Breast epithelium (tissue), 4 donors: ENCODE measurements around the gene TMX2. TPM values are rescaled to one million over a fixed set of nuclear protein-coding genes. Genes with fewer than 3 reads are reported as not detected.

Experiments
- DNase-seq, 2 donors: peaks; one replicate each; pipeline ENCODE4 v3.0.0-alpha.2; 2019; ENCODE audit warnings: low spot score in 2 of 2
- H3K27ac ChIP-seq, 2 donors: fragments of 200-600 bp; sonication (generic) in 1 of 2; one replicate each; pipeline ENCODE4 v1.5.1; 2016 to 2019; ENCODE audit warnings: mild to moderate bottlenecking in 1 of 2
- H3K27me3 ChIP-seq, 2 donors: fragments of 200-600 bp; sonication (generic) in 1 of 2; one replicate each; pipeline versions ENCODE4 v1.5.1 to v1.6.0; 2017 to 2019; ENCODE audit warnings: control low read depth in 1 of 2, mild to moderate bottlenecking in 1 of 2
- H3K36me3 ChIP-seq: fragments of 200-600 bp; one replicate; pipeline ENCODE4 v1.5.1; 2019
- H3K4me1 ChIP-seq, 2 donors: fragments of 200-600 bp; sonication (generic); one replicate each; pipeline ENCODE4 v1.5.1; 2016 to 2019; ENCODE audit warnings: control low read depth in 1 of 2
- H3K4me3 ChIP-seq, 3 donors: fragments of 200-600 bp; sonication (generic); 1 replicate in 2 of 3; 2 replicates in 1 of 3; pipeline ENCODE4 v1.5.1; 2016 to 2019; ENCODE audit warnings: mild to moderate bottlenecking in 3 of 3, moderate library complexity in 2 of 3
- H3K9me3 ChIP-seq, 2 donors: fragments of 200-600 bp; sonication (generic) in 1 of 2; one replicate each; pipeline ENCODE4 v1.5.1; 2016 to 2019; ENCODE audit warnings: control low read depth in 1 of 2
- CTCF ChIP-seq, 3 donors: fragments of 450-650 bp; IDR thresholded peaks; one replicate each; pipeline ENCODE4 v1.5.1; 2016 to 2017; ENCODE audit warnings: antibody characterized with exemption in 3 of 3, mild to moderate bottlenecking in 3 of 3, moderate library complexity in 3 of 3
- POLR2A ChIP-seq: fragments of 450-650 bp; IDR thresholded peaks from one replicate; pipeline ENCODE4 v1.6.1; 2016; ENCODE audit warnings: antibody characterized with exemption, mild to moderate bottlenecking, moderate library complexity
- POLR2AphosphoS5 ChIP-seq, 3 donors: sonication (generic); formaldehyde crosslinking; IDR thresholded peaks; one replicate each; pipeline ENCODE4 v1.6.1; 2017; ENCODE audit warnings: antibody characterized with exemption in 3 of 3
- intact Hi-C: fragments of 100-400 bp; cut with DNase I; formaldehyde crosslinking; loops from one replicate; pipeline ENCODE4 v1.15.1; 2023; ENCODE audit warnings: low total_unique reads
- total RNA-seq, 3 donors: library from RNA; depleted of rRNA; stranded (reverse); fragments of >200 nt; gene quantifications; one replicate each; pipeline ENCODE4 v1.1.0, GENCODE V29; 2016

Gene TMX2
- total RNA-seq = 10 to 100 TPM; 45.8 to 80.1 (median 66.2) TPM

DNA sequence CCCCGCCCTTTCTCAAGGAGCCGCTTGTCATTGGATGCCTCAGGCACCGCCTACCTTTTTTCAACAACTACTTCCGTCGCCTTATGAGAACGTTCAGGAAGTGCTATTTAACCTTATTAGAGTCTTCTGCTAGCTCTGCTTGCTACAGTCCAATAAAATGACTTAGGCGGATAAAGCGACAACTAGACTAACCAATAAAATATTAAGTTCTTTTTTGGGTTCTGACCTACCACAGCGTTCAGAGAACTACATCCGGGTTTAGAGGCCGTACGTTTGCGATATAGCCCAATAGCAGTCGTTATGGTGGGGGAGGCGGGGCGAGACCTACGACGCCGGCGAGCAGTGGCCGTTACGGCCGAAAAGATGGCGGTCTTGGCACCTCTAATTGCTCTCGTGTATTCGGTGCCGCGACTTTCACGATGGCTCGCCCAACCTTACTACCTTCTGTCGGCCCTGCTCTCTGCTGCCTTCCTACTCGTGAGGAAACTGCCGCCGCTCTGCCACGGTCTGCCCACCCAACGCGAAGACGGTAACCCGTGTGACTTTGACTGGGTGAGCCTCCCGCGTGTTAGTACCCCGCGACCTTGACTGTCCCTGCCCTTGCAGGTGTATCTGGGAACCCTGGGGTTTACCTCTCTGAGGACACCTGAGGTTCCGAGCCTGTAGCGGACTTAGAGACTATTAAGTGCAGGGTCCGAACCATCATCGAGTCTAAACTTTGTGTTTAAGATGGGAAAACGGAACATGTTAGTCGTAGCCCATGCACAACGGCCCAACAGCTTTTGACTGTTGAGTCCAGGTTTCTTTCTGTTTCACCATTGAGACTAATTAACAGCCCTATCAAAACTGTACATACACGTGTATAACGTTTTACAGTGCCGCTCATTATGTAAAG lies at the start of gene TMX2:
Gene TMX2, plus strand, starts transcription at position 338 of the 895 bp plus-strand sequence. Its CDS starts 26 bp downstream, at position 364.
- intact Hi-C loops = no loop called here
- peaks cover 4 to 5% of the 10 kb centered on the region in 2 donors for H3K4me1 ChIP-seq

DNA sequence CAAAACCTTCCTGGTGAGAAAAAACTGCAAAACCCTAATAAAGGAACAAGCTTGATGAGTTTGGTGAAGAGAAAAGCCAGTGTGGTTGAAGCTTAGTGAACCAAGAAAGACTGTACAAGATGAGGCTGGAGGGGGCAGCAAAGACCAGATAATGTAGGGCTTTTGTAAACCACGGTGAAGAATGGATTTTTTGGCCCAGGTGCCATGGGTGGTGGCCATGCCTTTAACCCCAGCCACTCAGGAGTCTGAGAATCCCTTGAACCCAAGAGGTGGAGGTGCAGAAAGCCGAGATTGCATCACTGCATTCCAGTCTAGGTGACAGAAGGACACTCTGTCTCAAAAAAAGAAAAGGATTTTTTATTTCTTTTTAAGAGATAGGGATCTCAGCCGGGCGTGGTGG lies 49.5 kb upstream of the TMX2 start:
- Histone ChIP-seq H3K9me3 (no peaks in the 10 kb centered on the region), H3K4me3 (no peak overlapping the region), H3K4me1 (no peaks in the 10 kb centered on the region), H3K27me3 (no peaks in the 10 kb centered on the region), H3K27ac (no peak overlapping the region), H3K36me3 (peaks cover 11% of the 10 kb centered on the region)
- no peak for TF ChIP-seq POLR2AphosphoS5 (IDR thresholded peaks at IDR 0.05)
- TF ChIP-seq CTCF (IDR thresholded peaks at IDR 0.05) = no peak
- TF ChIP-seq POLR2A = no peak
- intact Hi-C loops = no loop called here
- no peak for DNase-seq

More for the DNA sequence above, at the start of gene TMX2:
- Histone ChIP-seq H3K27me3 (no peaks in the 10 kb centered on the region), H3K4me3 (peak within 1 kb of the TSS; percentile 92 to 99 (median 98)), H3K9me3 (no peaks in the 10 kb centered on the region), H3K36me3 (no peaks in the 10 kb centered on the region), H3K27ac (peak within 1 kb of the TSS; percentile 95)
- peak; percentile 90 to 95 for DNase-seq
- TF ChIP-seq POLR2A (no peak), POLR2AphosphoS5 (IDR thresholded peaks at IDR 0.05) (peak; percentile 68 to 80 (median 73)), CTCF (IDR thresholded peaks at IDR 0.05) (no peak)

DNA sequence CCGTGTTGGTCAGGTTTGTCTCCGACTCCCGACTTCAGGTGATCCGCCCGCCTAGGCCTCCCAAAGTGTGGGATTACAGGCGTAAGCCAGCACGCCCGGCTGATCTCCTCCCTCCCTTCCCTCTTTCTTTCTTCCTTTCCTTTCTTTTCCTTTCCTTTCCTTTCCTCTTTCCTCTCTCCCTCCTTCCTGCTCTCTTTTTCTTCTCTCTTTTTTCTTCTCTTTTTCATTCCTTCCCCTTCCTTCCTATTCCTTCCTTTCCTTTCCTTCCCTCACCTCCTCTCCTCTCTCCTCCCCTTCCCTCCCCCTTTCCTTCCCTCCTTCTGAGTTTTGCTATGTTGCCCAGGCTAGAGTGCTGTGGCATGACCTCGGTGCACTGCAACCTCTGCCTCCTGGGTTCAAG lies 48.4 kb upstream of the TMX2 start:
- Histone ChIP-seq H3K9me3 (no peaks in the 10 kb centered on the region), H3K36me3 (peaks cover 11% of the 10 kb centered on the region), H3K4me1 (peaks cover 0 to 3% of the 10 kb centered on the region in 2 donors), H3K4me3 (no peak overlapping the region), H3K27ac (no peak overlapping the region), H3K27me3 (no peaks in the 10 kb centered on the region)
- DNase-seq = no peak
- TF ChIP-seq CTCF (IDR thresholded peaks at IDR 0.05) = no peak
- TF ChIP-seq POLR2A = no peak
- TF ChIP-seq POLR2AphosphoS5 (IDR thresholded peaks at IDR 0.05) = no peak
- intact Hi-C loops = no loop called here

DNA sequence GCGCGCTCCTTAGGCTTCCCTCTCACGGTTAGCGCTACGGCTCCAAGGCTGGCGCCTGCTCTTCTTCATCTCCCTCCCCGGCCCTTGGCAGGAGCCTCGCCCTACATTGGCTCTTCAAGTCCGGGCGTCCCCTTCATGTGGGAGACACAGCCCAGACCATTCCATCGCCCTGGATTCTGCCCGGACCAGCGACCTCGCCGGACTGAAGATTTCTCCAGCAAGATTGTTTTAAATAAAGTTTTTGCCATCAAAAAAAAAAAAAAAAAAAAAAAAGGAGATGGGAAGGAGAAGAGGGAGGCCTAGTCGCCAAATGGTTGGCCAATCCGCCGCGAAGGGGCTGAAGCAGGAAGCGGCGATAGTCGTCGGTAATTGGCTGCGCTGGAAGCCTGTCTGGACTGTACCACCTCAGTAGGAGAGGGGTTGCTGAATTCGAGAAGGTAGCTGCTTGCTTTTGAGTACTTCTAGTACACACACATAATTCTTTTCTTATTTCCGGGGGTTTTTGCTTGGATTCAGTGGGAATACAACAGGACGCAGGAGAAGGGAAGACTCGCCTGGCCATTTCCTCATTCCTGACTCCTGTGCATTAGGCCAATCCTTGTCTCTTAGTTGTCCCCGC lies 45.2 kb upstream of the TMX2 start:
- peak overlapping the region; percentile 95 to 100 (median 98) for H3K4me3 ChIP-seq
- intact Hi-C loops = no loop called here
- peak; percentile 35 to 95 (median 68) for TF ChIP-seq POLR2AphosphoS5 (IDR thresholded peaks at IDR 0.05)
- no peak for TF ChIP-seq POLR2A
- no peak for TF ChIP-seq CTCF (IDR thresholded peaks at IDR 0.05)
- peak; percentile 95 to 98 for DNase-seq
- H3K27ac ChIP-seq = peak overlapping the region; percentile 99 to 100
- H3K27me3 ChIP-seq = no peaks in the 10 kb centered on the region
- no peaks in the 10 kb centered on the region for H3K9me3 ChIP-seq
- H3K36me3 ChIP-seq = no peaks in the 10 kb centered on the region
- H3K4me1 ChIP-seq = peaks cover 0 to 11% of the 10 kb centered on the region in 2 donors
